GM18508 (cell line): Measurements from ENCODE around the gene RPA4.
A peak's percentile ranks its signal among the peaks of the same experiment; 100 is the strongest.
"Not testable (repeated sequence)": the region's sequence is repeated elsewhere in the genome, so short reads cannot be mapped to it uniquely, and the experiment has no call there.

Experiments used
- ATAC-seq: cut with Tn5 transposase; IDR thresholded peaks from one replicate; pipeline ENCODE4 v1.9.1; 2021; ENCODE audit warnings: moderate number of reproducible peaks; ENCODE audit not compliant: insufficient read depth, unreplicated experiment

RPA4 gene

GRCh38 chrX:96883608-96884007 is at the start of gene RPA4:
Gene RPA4 (plus strand): TSS chrX:96883908. CDS start chrX:96884311, 403 bp downstream.
- ATAC-seq: no peak

- no peak for ATAC-seq
Observed at GRCh38 chrX:96834137-96834536, 49.6 kb upstream of the RPA4 start.

GRCh38 chrX:96835660-96836289 is 47.9 kb upstream of the RPA4 start:
- ATAC-seq: peak; percentile 84

- no peak for ATAC-seq
Observed at GRCh38 chrX:96837808-96838207, 45.9 kb upstream of the RPA4 start.

- no peak for ATAC-seq
Observed at GRCh38 chrX:96838537-96838936, 45.2 kb upstream of the RPA4 start.

GRCh38 chrX:96841325-96841724 is 42.4 kb upstream of the RPA4 start:
- no peak for ATAC-seq

GRCh38 chrX:96841866-96842265 is 41.8 kb upstream of the RPA4 start:
- ATAC-seq: not testable (repeated sequence)

- ATAC-seq: no peak
Observed at GRCh38 chrX:96843566-96843965, 40.1 kb upstream of the RPA4 start.

GRCh38 chrX:96846841-96847240 is 36.9 kb upstream of the RPA4 start:
- ATAC-seq: no peak

- ATAC-seq: not testable (repeated sequence)
Observed at GRCh38 chrX:96859422-96859821, 24.3 kb upstream of the RPA4 start.

GRCh38 chrX:96861218-96861617 is 22.5 kb upstream of the RPA4 start:
- ATAC-seq: peak; percentile 43

GRCh38 chrX:96861661-96862060 is 22.0 kb upstream of the RPA4 start:
- no peak for ATAC-seq

- ATAC-seq: no peak
Observed at GRCh38 chrX:96884027-96884426, 319 bp downstream of the RPA4 start.

- ATAC-seq: no peak
Observed at GRCh38 chrX:96889726-96890125, 6.0 kb downstream of the RPA4 start.

- no peak for ATAC-seq
Observed at GRCh38 chrX:96906741-96907140, 23.0 kb downstream of the RPA4 start.

- ATAC-seq: no peak
Observed at GRCh38 chrX:96907516-96908272, 24.0 kb downstream of the RPA4 start.

GRCh38 chrX:96909291-96909690 is 25.6 kb downstream of the RPA4 start:
- no peak for ATAC-seq

GRCh38 chrX:96918864-96919263 is 35.2 kb downstream of the RPA4 start:
- ATAC-seq: no peak

- ATAC-seq: no peak
Observed at GRCh38 chrX:96919672-96920071, 36.0 kb downstream of the RPA4 start.

GRCh38 chrX:96924581-96924980 is 40.9 kb downstream of the RPA4 start:
- no peak for ATAC-seq

GRCh38 chrX:96929036-96929435 is 45.3 kb downstream of the RPA4 start:
- ATAC-seq: no peak
